ENCODE data around the gene CACNG5. TPM values are rescaled to one million over a fixed set of nuclear protein-coding genes. Genes with fewer than 3 reads are reported as not detected.

The CACNG5 gene
- total and polyA plus RNA-seq, 2 experiments from 2014 or later = 1.8 to 3.3 TPM

GRCh38 chr17:66819466-66819865 is 15.5 kb upstream of the CACNG5 start:
- Mint-ChIP-seq H3K4me3 (no peak overlapping the region), H3K4me1 (no peaks in the 10 kb centered on the region; the same call in 2 of the 3 replicates), H3K27me3 (ENCODE audit: insufficient read depth, low read depth, poor library complexity) (peaks cover 6% of the 10 kb centered on the region)

More at GRCh38 chr17:66819466-66819865, 15.5 kb upstream of the CACNG5 start:
- Mint-ChIP-seq H3K27ac (no peak overlapping the region), H3K9me3 (peaks cover 26% of the 10 kb centered on the region), H3K36me3 (ENCODE audit: low read depth) (peaks cover 14% of the 10 kb centered on the region; the same call in 2 of the 3 replicates)
- no peak for DNase-seq (ENCODE audit: low spot score)
- 0 out of 2 replicates have a peak, but pooled peaks cover 3% of the 10 kb centered on the region for H3K36me3 ChIP-seq (ENCODE audit: insufficient read depth)
- TF ChIP-seq CTCF (conservative IDR thresholded peaks at IDR 0.05; ENCODE audit: low read depth in 2 of 2) = no peak
- no peak for TF ChIP-seq POLR2AphosphoS5 (IDR thresholded peaks at IDR 0.05; ENCODE audit: low read depth)
- TF ChIP-seq ETS1 (IDR thresholded peaks at IDR 0.05) = no peak
- no peak for TF ChIP-seq ZNF462 (CRISPR knock-in tag; IDR thresholded peaks at IDR 0.05)
- no peaks in the 10 kb centered on the region for H3K4me1 ChIP-seq (ENCODE audit: insufficient read depth)
- H3K4me2 ChIP-seq = no peak overlapping the region
- H3K4me3 ChIP-seq = no peak overlapping the region
- H3K9me2 ChIP-seq (ENCODE audit: insufficient read depth) = no peaks in the 10 kb centered on the region
- H3K27ac ChIP-seq (ENCODE audit: low read depth) = no peak overlapping the region
- no peak overlapping the region for H2AFZ ChIP-seq
- H3K27me3 ChIP-seq (ENCODE audit: insufficient read depth) = no peaks in the 10 kb centered on the region
- no peaks in the 10 kb centered on the region for H3K79me2 ChIP-seq (replicated peaks; ENCODE audit: insufficient read depth)
- no peak for ATAC-seq
- no peaks in the 10 kb centered on the region for H4K20me1 ChIP-seq (replicated peaks; ENCODE audit: insufficient read depth)
- no peaks in the 10 kb centered on the region for H3F3A ChIP-seq (replicated peaks; ENCODE audit: low read depth)

Measured in GM23338 (cell line).